Measurements from ENCODE around the gene ACSS2. TPM values are rescaled to one million over a fixed set of nuclear protein-coding genes. Genes with fewer than 3 reads are reported as not detected.
"Not testable (repeated sequence)": the region's sequence is repeated elsewhere in the genome, so short reads cannot be mapped to it uniquely, and the experiment has no call there.

The ACSS2 gene
- total RNA-seq, 1 donor from 2014 or later: 71.0 TPM

- H3K9ac ChIP-seq (ENCODE audit: low read depth in 1 of 3, low read length in 3 of 3): no peak overlapping the region
- no peak overlapping the region for H3K4me3 ChIP-seq (ENCODE audit: low read length in 3 of 3)
- H3K27ac ChIP-seq (ENCODE audit: low read depth, low read length): no peak overlapping the region
- H3K36me3 ChIP-seq (ENCODE audit: control insufficient read depth in 3 of 3, insufficient read depth in 3 of 3, low read length in 3 of 3): peaks cover 9 to 31% (median 19%) of the 10 kb centered on the region in 3 donors
- H3K4me1 ChIP-seq (ENCODE audit: control insufficient read depth in 3 of 3, insufficient read depth in 3 of 3, low read length in 3 of 3): peaks cover 15 to 20% (median 19%) of the 10 kb centered on the region in 3 donors
- no peaks in the 10 kb centered on the region for H3K27me3 ChIP-seq (ENCODE audit: control insufficient read depth in 3 of 3, insufficient read depth in 3 of 3, low read length in 3 of 3)
- no peaks in the 10 kb centered on the region for H3K9me3 ChIP-seq (ENCODE audit: control insufficient read depth in 3 of 3, low read length in 3 of 3)
Measured at GRCh38 chr20:34886122-34886521, 9.7 kb downstream of the ACSS2 start.

- Histone ChIP-seq H3K9me3 (ENCODE audit: control insufficient read depth in 3 of 3, low read length in 3 of 3) (no peaks in the 10 kb centered on the region), H3K27ac (ENCODE audit: low read depth, low read length) (no peak overlapping the region), H3K9ac (ENCODE audit: low read depth in 1 of 3, low read length in 3 of 3) (no peak overlapping the region), H3K4me1 (ENCODE audit: control insufficient read depth in 3 of 3, insufficient read depth in 3 of 3, low read length in 3 of 3) (peaks cover 15 to 26% (median 20%) of the 10 kb centered on the region in 3 donors), H3K27me3 (ENCODE audit: control insufficient read depth in 3 of 3, insufficient read depth in 3 of 3, low read length in 3 of 3) (no peaks in the 10 kb centered on the region), H3K4me3 (ENCODE audit: low read length in 3 of 3) (no peak overlapping the region), H3K36me3 (ENCODE audit: control insufficient read depth in 3 of 3, insufficient read depth in 3 of 3, low read length in 3 of 3) (peaks cover 9 to 31% (median 19%) of the 10 kb centered on the region in 3 donors)
Measured at GRCh38 chr20:34887023-34887422, 10.6 kb downstream of the ACSS2 start.

- Histone ChIP-seq H3K9me3 (ENCODE audit: control insufficient read depth in 3 of 3, low read length in 3 of 3) (no peaks in the 10 kb centered on the region), H3K4me3 (ENCODE audit: low read length in 3 of 3) (no peak overlapping the region), H3K27me3 (ENCODE audit: control insufficient read depth in 3 of 3, insufficient read depth in 3 of 3, low read length in 3 of 3) (no peaks in the 10 kb centered on the region), H3K9ac (ENCODE audit: low read depth in 1 of 3, low read length in 3 of 3) (no peak overlapping the region), H3K36me3 (ENCODE audit: control insufficient read depth in 3 of 3, insufficient read depth in 3 of 3, low read length in 3 of 3) (peaks cover 6 to 21% (median 13%) of the 10 kb centered on the region in 3 donors), H3K27ac (ENCODE audit: low read depth, low read length) (peak overlapping the region; percentile 21), H3K4me1 (ENCODE audit: control insufficient read depth in 3 of 3, insufficient read depth in 3 of 3, low read length in 3 of 3) (peaks cover 11 to 30% (median 21%) of the 10 kb centered on the region in 3 donors)
Measured at GRCh38 chr20:34888468-34888867, 12.1 kb downstream of the ACSS2 start.

GRCh38 chr20:34891166-34892062, 15.0 kb downstream of the ACSS2 start:
- no peak overlapping the region for H3K4me3 ChIP-seq (ENCODE audit: low read length in 3 of 3)
- H3K36me3 ChIP-seq (ENCODE audit: control insufficient read depth in 3 of 3, insufficient read depth in 3 of 3, low read length in 3 of 3): peaks cover 0 to 7% (median 0%) of the 10 kb centered on the region in 3 donors
- H3K27ac ChIP-seq (ENCODE audit: low read depth, low read length): no peak overlapping the region
- H3K9ac ChIP-seq (ENCODE audit: low read depth in 1 of 3, low read length in 3 of 3): no peak overlapping the region
- H3K27me3 ChIP-seq (ENCODE audit: control insufficient read depth in 3 of 3, insufficient read depth in 3 of 3, low read length in 3 of 3): no peaks in the 10 kb centered on the region
- H3K4me1 ChIP-seq (ENCODE audit: control insufficient read depth in 3 of 3, insufficient read depth in 3 of 3, low read length in 3 of 3): peaks cover 20 to 46% (median 33%) of the 10 kb centered on the region in 3 donors
- H3K9me3 ChIP-seq (ENCODE audit: control insufficient read depth in 3 of 3, low read length in 3 of 3): no peaks in the 10 kb centered on the region

GRCh38 chr20:34892671-34893070, 16.3 kb downstream of the ACSS2 start:
- Histone ChIP-seq H3K36me3 (ENCODE audit: control insufficient read depth in 3 of 3, insufficient read depth in 3 of 3, low read length in 3 of 3) (peaks cover 0 to 7% (median 0%) of the 10 kb centered on the region in 3 donors), H3K4me3 (ENCODE audit: low read length in 3 of 3) (no peak overlapping the region), H3K4me1 (ENCODE audit: control insufficient read depth in 3 of 3, insufficient read depth in 3 of 3, low read length in 3 of 3) (peaks cover 22 to 52% (median 30%) of the 10 kb centered on the region in 3 donors), H3K9ac (ENCODE audit: low read depth in 1 of 3, low read length in 3 of 3) (no peak overlapping the region), H3K27ac (ENCODE audit: low read depth, low read length) (no peak overlapping the region), H3K27me3 (ENCODE audit: control insufficient read depth in 3 of 3, insufficient read depth in 3 of 3, low read length in 3 of 3) (no peaks in the 10 kb centered on the region), H3K9me3 (ENCODE audit: control insufficient read depth in 3 of 3, low read length in 3 of 3) (no peaks in the 10 kb centered on the region)

- Histone ChIP-seq H3K4me1 (ENCODE audit: control insufficient read depth in 3 of 3, insufficient read depth in 3 of 3, low read length in 3 of 3) (peaks cover 17 to 51% (median 26%) of the 10 kb centered on the region in 3 donors), H3K9ac (ENCODE audit: low read depth in 1 of 3, low read length in 3 of 3) (no peak overlapping the region), H3K4me3 (ENCODE audit: low read length in 3 of 3) (no peak overlapping the region), H3K27me3 (ENCODE audit: control insufficient read depth in 3 of 3, insufficient read depth in 3 of 3, low read length in 3 of 3) (no peaks in the 10 kb centered on the region), H3K36me3 (ENCODE audit: control insufficient read depth in 3 of 3, insufficient read depth in 3 of 3, low read length in 3 of 3) (peaks cover 0 to 5% (median 0%) of the 10 kb centered on the region in 3 donors), H3K9me3 (ENCODE audit: control insufficient read depth in 3 of 3, low read length in 3 of 3) (no peaks in the 10 kb centered on the region), H3K27ac (ENCODE audit: low read depth, low read length) (no peak overlapping the region)
Measured at GRCh38 chr20:34894723-34895122, 18.3 kb downstream of the ACSS2 start.

- Histone ChIP-seq H3K4me3 (ENCODE audit: low read length in 3 of 3) (peak overlapping the region in 1 of 3 donors; percentile 43), H3K9me3 (ENCODE audit: control insufficient read depth in 3 of 3, low read length in 3 of 3) (no peaks in the 10 kb centered on the region), H3K27ac (ENCODE audit: low read depth, low read length) (peak overlapping the region; percentile 57)
Measured at GRCh38 chr20:34895465-34895864, 19.1 kb downstream of the ACSS2 start.

GRCh38 chr20:34896086-34896621, 19.7 kb downstream of the ACSS2 start:
- Histone ChIP-seq H3K9me3 (ENCODE audit: control insufficient read depth in 3 of 3, low read length in 3 of 3) (no peaks in the 10 kb centered on the region), H3K27me3 (ENCODE audit: control insufficient read depth in 3 of 3, insufficient read depth in 3 of 3, low read length in 3 of 3) (no peaks in the 10 kb centered on the region), H3K9ac (ENCODE audit: low read depth in 1 of 3, low read length in 3 of 3) (peak overlapping the region in 2 of 3 donors; percentile 4 to 33), H3K4me1 (ENCODE audit: control insufficient read depth in 3 of 3, insufficient read depth in 3 of 3, low read length in 3 of 3) (peaks cover 14 to 43% (median 19%) of the 10 kb centered on the region in 3 donors), H3K4me3 (ENCODE audit: low read length in 3 of 3) (peak overlapping the region in 2 of 3 donors; percentile 38 to 43), H3K36me3 (ENCODE audit: control insufficient read depth in 3 of 3, insufficient read depth in 3 of 3, low read length in 3 of 3) (no peaks in the 10 kb centered on the region), H3K27ac (ENCODE audit: low read depth, low read length) (peak overlapping the region; percentile 57)

More at GRCh38 chr20:34895465-34895864, 19.1 kb downstream of the ACSS2 start:
- peaks cover 14 to 48% (median 22%) of the 10 kb centered on the region in 3 donors for H3K4me1 ChIP-seq (ENCODE audit: control insufficient read depth in 3 of 3, insufficient read depth in 3 of 3, low read length in 3 of 3)
- H3K27me3 ChIP-seq (ENCODE audit: control insufficient read depth in 3 of 3, insufficient read depth in 3 of 3, low read length in 3 of 3): no peaks in the 10 kb centered on the region
- H3K36me3 ChIP-seq (ENCODE audit: control insufficient read depth in 3 of 3, insufficient read depth in 3 of 3, low read length in 3 of 3): peaks cover 0 to 1% (median 0%) of the 10 kb centered on the region in 3 donors
- H3K9ac ChIP-seq (ENCODE audit: low read depth in 1 of 3, low read length in 3 of 3): peak overlapping the region in 1 of 3 donors; percentile 33

- H3K4me1 ChIP-seq (ENCODE audit: control insufficient read depth in 3 of 3, insufficient read depth in 3 of 3, low read length in 3 of 3): peaks cover 13 to 34% (median 17%) of the 10 kb centered on the region in 3 donors
- not testable (repeated sequence) for H3K9ac ChIP-seq (ENCODE audit: low read depth in 1 of 3, low read length in 3 of 3); H3K4me3 ChIP-seq (ENCODE audit: low read length in 3 of 3); H3K27me3 ChIP-seq (ENCODE audit: control insufficient read depth in 3 of 3, insufficient read depth in 3 of 3, low read length in 3 of 3); H3K9me3 ChIP-seq (ENCODE audit: control insufficient read depth in 3 of 3, low read length in 3 of 3); H3K27ac ChIP-seq (ENCODE audit: low read depth, low read length); H3K36me3 ChIP-seq (ENCODE audit: control insufficient read depth in 3 of 3, insufficient read depth in 3 of 3, low read length in 3 of 3)
Measured at GRCh38 chr20:34898129-34898528, 21.7 kb downstream of the ACSS2 start.

- not testable (repeated sequence) for H3K36me3 ChIP-seq (ENCODE audit: control insufficient read depth in 3 of 3, insufficient read depth in 3 of 3, low read length in 3 of 3); H3K9ac ChIP-seq (ENCODE audit: low read depth in 1 of 3, low read length in 3 of 3); H3K27ac ChIP-seq (ENCODE audit: low read depth, low read length); H3K27me3 ChIP-seq (ENCODE audit: control insufficient read depth in 3 of 3, insufficient read depth in 3 of 3, low read length in 3 of 3); H3K4me3 ChIP-seq (ENCODE audit: low read length in 3 of 3); H3K9me3 ChIP-seq (ENCODE audit: control insufficient read depth in 3 of 3, low read length in 3 of 3)
- H3K4me1 ChIP-seq (ENCODE audit: control insufficient read depth in 3 of 3, insufficient read depth in 3 of 3, low read length in 3 of 3): peaks cover 15 to 39% (median 18%) of the 10 kb centered on the region in 3 donors
Measured at GRCh38 chr20:34898731-34899130, 22.3 kb downstream of the ACSS2 start.

All from skeletal muscle tissue (tissue), 4 donors.